Pancreas (tissue), 10 donors: ENCODE data around the gene MYL7. TPM values are rescaled to one million over a fixed set of nuclear protein-coding genes. Genes with fewer than 3 reads are reported as not detected.

Experiments used
- ATAC-seq, 4 donors: fragments of 200-7000 bp; cut with Tn5 transposase; one replicate each; pipeline versions ENCODE4 v1.8.0 to v1.9.1; 2020; ENCODE audit warnings: mild to moderate bottlenecking in 4 of 4, moderate library complexity in 4 of 4
- DNase-seq, 6 donors: peaks; one replicate each; pipeline ENCODE4 v3.0.0-alpha.2; 2020
- FAIRE-seq: peaks from 2 replicates; lab custom pipeline; 2012; peaks lifted over from hg19 to GRCh38; lab: Jason Lieb, UNC
- H3K27ac ChIP-seq, 4 donors: fragments of 200-600 bp; sonication (generic); 1 replicate in 3 of 4; 2 replicates in 1 of 4; pipeline versions ENCODE4 v1.5.0 to v1.8.0; 2020
- H3K27me3 ChIP-seq, 4 donors: fragments of 200-600 bp; one replicate each; pipeline ENCODE4 v1.8.0; 2021
- H3K36me3 ChIP-seq, 3 donors: fragments of 200-600 bp; sonication (generic) in 1 of 3; one replicate each; pipeline versions ENCODE4 v1.5.0 to v1.8.0; 2020 to 2021
- H3K4me1 ChIP-seq, 3 donors: fragments of 200-600 bp; one replicate each; pipeline ENCODE4 v1.8.0; 2021
- H3K4me3 ChIP-seq, 4 donors: fragments of 200-600 bp; sonication (generic) in 2 of 4; one replicate each; pipeline versions ENCODE4 v1.5.0 to v1.8.0; 2020 to 2021
- H3K9me3 ChIP-seq, 4 donors: fragments of 200-600 bp; one replicate each; pipeline ENCODE4 v1.8.0; 2021
- WGBS, 2 donors: extraction: QIAGEN DNeasy Blood & Tissue Kit; methylation state at CpG; one replicate each; pipeline ENCODE4 v1.1.7; 2013; 5-methylcytosine and 5-hydroxymethylcytosine counted together
- intact Hi-C, 3 donors: fragments of 100-400 bp; cut with DNase I; formaldehyde crosslinking; loops; one replicate each; pipeline versions ENCODE4 v1.11.1 to v1.14.2; 2022
- polyA plus RNA-seq, 2 donors: library from polyadenylated mRNA; stranded (reverse); fragments of 200-250 nt; gene quantifications; one replicate each; pipeline ENCODE4 v1.2.3, GENCODE V29; 2013
- total RNA-seq, 6 donors: library from RNA; stranded (reverse); fragmentation: NEBNext Ultra II Directional in 4 of 6; extraction: Animal tissue kit (Norgen Biotek cat#: 25700) in 4 of 6; gene quantifications; one replicate each; pipeline versions ENCODE4 v1.2.1 to v1.2.4, GENCODE V29; 2021 to 2023
- TF ChIP-seq, protein P1 (sequence below), 4 donors: fragments of 200-600 bp; sonication (generic) in 3 of 4; IDR thresholded peaks; one replicate each; pipeline versions ENCODE4 v1.5.0 to v1.8.0; 2021; ENCODE audit warnings: antibody characterized with exemption in 4 of 4
- donor health status: healthy with polysubstance abuse.
- donor health status: DM: no; HTN: no; CAD: no; lungs with moderate emphysema.
- donor health status: DM: no; HTN: no; CAD: no.
- donor health status: control.
- donor health status: control.
- donor health status: Bipolar disorder and iron deficiency.
- donor health status: DM: yes; HTN: yes; CAD: no.
- donor health status: DM: no; HTN: no; CAD: no.
- donor health status: DM: no; HTN: no; CAD: no.
- donor health status: DM: yes; HTN: yes; CAD: no.

MYL7 gene
- total and polyA plus RNA-seq, 8 donors: 0.94 to 2.3 (median 1.9) TPM; not detected in 5

DNA sequence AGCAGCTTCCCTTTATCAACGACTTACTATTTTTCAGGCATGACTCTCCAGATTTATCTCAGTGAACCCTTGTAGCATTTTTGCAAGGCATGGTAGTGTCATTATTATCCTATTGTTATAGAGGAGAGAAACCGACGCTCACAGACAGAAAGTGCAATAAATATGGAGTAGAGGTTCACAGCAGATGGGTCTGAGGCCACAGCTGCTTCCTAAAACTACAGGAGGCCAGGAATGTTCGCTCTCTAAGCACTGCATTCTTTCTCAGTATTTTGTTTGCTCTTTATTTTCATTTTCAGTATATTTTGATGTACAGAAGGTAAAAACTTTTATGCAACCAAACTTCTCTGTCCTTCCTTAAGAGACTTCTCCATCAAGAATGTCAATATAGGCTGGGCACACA, 41.5 kb downstream of the MYL7 start:
- no peaks in the 10 kb centered on the region for H3K9me3 ChIP-seq
- no peak overlapping the region for H3K27ac ChIP-seq
- ATAC-seq: no peak
- intact Hi-C loops: no loop called here
- H3K4me3 ChIP-seq: no peak overlapping the region
- no peaks in the 10 kb centered on the region for H3K4me1 ChIP-seq
- FAIRE-seq: no peak
- H3K36me3 ChIP-seq: no peaks in the 10 kb centered on the region
- 71 to 83% methylated on average over 4 of the region's 4 CpGs for WGBS, 2 donors
- no peaks in the 10 kb centered on the region for H3K27me3 ChIP-seq
- TF ChIP-seq, protein P1, sequence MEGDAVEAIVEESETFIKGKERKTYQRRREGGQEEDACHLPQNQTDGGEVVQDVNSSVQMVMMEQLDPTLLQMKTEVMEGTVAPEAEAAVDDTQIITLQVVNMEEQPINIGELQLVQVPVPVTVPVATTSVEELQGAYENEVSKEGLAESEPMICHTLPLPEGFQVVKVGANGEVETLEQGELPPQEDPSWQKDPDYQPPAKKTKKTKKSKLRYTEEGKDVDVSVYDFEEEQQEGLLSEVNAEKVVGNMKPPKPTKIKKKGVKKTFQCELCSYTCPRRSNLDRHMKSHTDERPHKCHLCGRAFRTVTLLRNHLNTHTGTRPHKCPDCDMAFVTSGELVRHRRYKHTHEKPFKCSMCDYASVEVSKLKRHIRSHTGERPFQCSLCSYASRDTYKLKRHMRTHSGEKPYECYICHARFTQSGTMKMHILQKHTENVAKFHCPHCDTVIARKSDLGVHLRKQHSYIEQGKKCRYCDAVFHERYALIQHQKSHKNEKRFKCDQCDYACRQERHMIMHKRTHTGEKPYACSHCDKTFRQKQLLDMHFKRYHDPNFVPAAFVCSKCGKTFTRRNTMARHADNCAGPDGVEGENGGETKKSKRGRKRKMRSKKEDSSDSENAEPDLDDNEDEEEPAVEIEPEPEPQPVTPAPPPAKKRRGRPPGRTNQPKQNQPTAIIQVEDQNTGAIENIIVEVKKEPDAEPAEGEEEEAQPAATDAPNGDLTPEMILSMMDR (IDR thresholded peaks at IDR 0.05): no peak
- DNase-seq: no peak

DNA sequence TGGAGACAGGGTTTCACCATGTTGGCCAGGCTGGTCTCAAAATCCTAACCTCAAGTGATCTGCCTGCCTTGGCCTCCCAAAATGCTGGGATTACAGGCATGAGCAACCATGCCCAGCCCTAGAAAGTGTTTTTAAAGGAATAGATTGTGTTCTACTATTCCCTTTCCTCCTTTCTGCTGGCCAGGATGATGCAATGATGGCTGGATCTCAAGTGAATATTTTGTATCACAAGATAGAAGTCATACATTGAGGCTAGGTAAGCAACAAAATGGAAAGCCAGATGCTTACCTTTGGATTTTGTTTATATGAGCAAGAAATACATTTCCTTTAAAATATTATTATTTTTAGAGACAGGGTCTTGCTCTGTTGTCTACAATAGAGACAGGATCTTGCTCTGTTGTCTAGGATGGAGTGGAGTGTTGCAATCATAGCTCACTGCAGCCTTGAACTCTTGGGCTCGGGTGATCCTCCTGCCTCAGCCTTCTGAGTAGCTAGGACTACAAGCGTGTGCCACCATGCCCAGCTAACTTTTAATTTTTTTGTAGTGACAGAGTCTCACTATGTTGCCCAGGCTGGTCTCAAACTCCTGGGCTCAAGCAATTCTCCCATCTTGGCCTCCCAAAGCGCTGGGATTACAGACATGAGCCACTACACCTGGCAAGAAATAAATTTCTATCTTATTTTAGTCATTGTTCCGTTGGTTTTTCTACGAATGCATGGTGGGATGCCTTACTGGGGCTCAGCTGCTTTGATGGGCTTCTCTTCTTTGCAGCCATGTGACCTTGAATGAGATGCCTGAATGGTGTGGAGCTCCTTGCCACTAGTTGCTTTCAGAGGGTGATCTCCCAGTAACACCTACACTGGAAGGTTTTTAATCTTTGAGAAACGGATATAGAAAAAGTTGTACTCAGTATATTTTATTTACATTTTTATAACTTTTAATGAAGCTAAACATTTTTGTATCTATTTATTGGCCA, 42.8 kb downstream of the MYL7 start:
- no peaks in the 10 kb centered on the region for H3K36me3 ChIP-seq
- DNase-seq (no peak), FAIRE-seq (no peak), ATAC-seq (no peak)
- no peaks in the 10 kb centered on the region for H3K4me1 ChIP-seq
- intact Hi-C loops: no loop called here
- no peak overlapping the region for H3K27ac ChIP-seq
- WGBS, 2 donors: 72 to 84% methylated on average over 6 of the region's 6 CpGs
- H3K27me3 ChIP-seq: no peaks in the 10 kb centered on the region
- TF ChIP-seq, protein P1 (IDR thresholded peaks at IDR 0.05): no peak
- H3K9me3 ChIP-seq: no peaks in the 10 kb centered on the region
- H3K4me3 ChIP-seq: no peak overlapping the region

GRCh38 chr7:44097064-44097932, 43.8 kb downstream of the MYL7 start:
- no peak overlapping the region for H3K27ac ChIP-seq
- intact Hi-C loops: no loop called here
- ATAC-seq (no peak), DNase-seq (no peak), FAIRE-seq (no peak)
- no peaks in the 10 kb centered on the region for H3K27me3 ChIP-seq
- H3K4me3 ChIP-seq: no peak overlapping the region
- no peaks in the 10 kb centered on the region for H3K9me3 ChIP-seq
- TF ChIP-seq, protein P1 (IDR thresholded peaks at IDR 0.05): no peak
- 77 to 80% methylated on average over 9 of the region's 9 CpGs for WGBS, 2 donors
- no peaks in the 10 kb centered on the region for H3K36me3 ChIP-seq
- H3K4me1 ChIP-seq: no peaks in the 10 kb centered on the region

- TF ChIP-seq, protein P1 (IDR thresholded peaks at IDR 0.05): no peak
- intact Hi-C loops: no loop called here
- no peak overlapping the region for H3K27ac ChIP-seq
- no peaks in the 10 kb centered on the region for H3K4me1 ChIP-seq
- H3K36me3 ChIP-seq: no peaks in the 10 kb centered on the region
- no peaks in the 10 kb centered on the region for H3K9me3 ChIP-seq
- H3K4me3 ChIP-seq: no peak overlapping the region
- no peak for FAIRE-seq
- 68 to 69% methylated on average over 8 of the region's 8 CpGs for WGBS, 2 donors
- no peak for DNase-seq
- no peak for ATAC-seq
- no peaks in the 10 kb centered on the region for H3K27me3 ChIP-seq
Measured at GRCh38 chr7:44096326-44096881, 44.7 kb downstream of the MYL7 start.
